Natural killer cell (primary cell): Measurements from ENCODE around the gene SEPTIN8. TPM values are rescaled to one million over a fixed set of nuclear protein-coding genes. Genes with fewer than 3 reads are reported as not detected.

Experiments used
- ATAC-seq, 3 donors: fragments of 150-1000 bp in 2 of 3; fragments of 200-7000 bp in 1 of 3; cut with Tn5 transposase; 1 replicate in 1 of 3; 2 replicates in 2 of 3; pipeline ENCODE4 v1.10.0; 2021; ENCODE audit warnings: mild to moderate bottlenecking in 2 of 3, moderate library complexity in 2 of 3
- DNase-seq, 2 donors: peaks; one replicate each; pipeline versions ENCODE4 v3.0.0 to v3.0.0-alpha.2; 2013 to 2021; ENCODE audit warnings: mixed read lengths in 1 of 2
- H3K27ac ChIP-seq: one replicate; pipeline ENCODE4 v1.5.1; 2013; ENCODE audit warnings: mild to moderate bottlenecking, low read length
- H3K27me3 ChIP-seq: one replicate; pipeline ENCODE4 v1.6.1; 2013; ENCODE audit warnings: low read length; ENCODE audit not compliant: control insufficient read depth, insufficient read depth
- H3K36me3 ChIP-seq: one replicate; pipeline ENCODE4 v1.6.1; 2013; ENCODE audit warnings: low read length; ENCODE audit not compliant: control insufficient read depth, insufficient read depth
- H3K4me1 ChIP-seq: one replicate; pipeline ENCODE4 v1.6.1; 2013; ENCODE audit warnings: low read length; ENCODE audit not compliant: control insufficient read depth, insufficient read depth
- H3K4me3 ChIP-seq: one replicate; pipeline ENCODE4 v1.5.1; 2013; ENCODE audit warnings: low read length
- H3K9me3 ChIP-seq: one replicate; pipeline ENCODE4 v1.6.1; 2013; ENCODE audit warnings: low read length; ENCODE audit not compliant: control insufficient read depth, insufficient read depth
- H3K27ac Mint-ChIP-seq, 2 donors: one replicate each; pipeline ENCODE4 v1.8.0; 2022; ENCODE audit warnings: mild to moderate bottlenecking in 2 of 2, mixed read lengths in 2 of 2, moderate library complexity in 1 of 2
- H3K27me3 Mint-ChIP-seq, 2 donors: one replicate each; pipeline ENCODE4 v1.8.0; 2022; ENCODE audit warnings: low read depth in 2 of 2, mixed read lengths in 2 of 2
- H3K36me3 Mint-ChIP-seq: one replicate; pipeline ENCODE4 v1.8.0; 2022; ENCODE audit warnings: mixed read lengths
- H3K4me1 Mint-ChIP-seq, 2 donors: one replicate each; pipeline ENCODE4 v1.8.0; 2022; ENCODE audit warnings: mixed read lengths in 2 of 2
- H3K4me3 Mint-ChIP-seq: one replicate; pipeline ENCODE4 v1.8.0; 2022; ENCODE audit warnings: mild to moderate bottlenecking, moderate library complexity, mixed read lengths
- H3K9me3 Mint-ChIP-seq, 2 donors: one replicate each; pipeline ENCODE4 v1.8.0; 2022; ENCODE audit warnings: mixed read lengths in 2 of 2
- CTCF ChIP-seq: fragments of 200-600 bp; IDR thresholded peaks from one replicate; pipeline ENCODE4 v1.8.0; 2022; ENCODE audit warnings: antibody characterized with exemption
- WGBS: methylation state at CpG from one replicate; pipeline ENCODE4 v1.1.7; 2013; ENCODE audit warnings: missing lambda C conversion rate; ENCODE audit not compliant: insufficient coverage; 5-methylcytosine and 5-hydroxymethylcytosine counted together
- intact Hi-C: fragments of 100-400 bp; cut with micrococcal nuclease; formaldehyde crosslinking; loops from one replicate; pipeline ENCODE4 v1.14.2; 2022
- total RNA-seq, 4 donors: library from RNA; stranded (reverse); fragments of 120-200 nt in 1 of 4; gene quantifications; one replicate each; pipeline versions ENCODE4 v1.2.3 to v1.2.4, GENCODE V29; 2013 to 2022

Gene SEPTIN8
- total RNA-seq, 3 donors from 2014 or later (not counting 1 experiment from before 2014, with no cell fraction given): 5.2 to 17.0 (median 9.4) TPM

- Mint-ChIP-seq H3K27me3 (peaks cover 28 to 36% of the 10 kb centered on the region in 2 donors), H3K4me1 (no peaks in the 10 kb centered on the region), H3K27ac (no peak overlapping the region), H3K36me3 (no peaks in the 10 kb centered on the region), H3K9me3 (no peaks in the 10 kb centered on the region), H3K4me3 (no peak overlapping the region)
- no peaks in the 10 kb centered on the region for H3K4me1 ChIP-seq
- DNase-seq: no peak
- H3K9me3 ChIP-seq: no peaks in the 10 kb centered on the region
- H3K36me3 ChIP-seq: no peaks in the 10 kb centered on the region
- intact Hi-C loops: no loop called here
- no peak overlapping the region for H3K27ac ChIP-seq
- no peak for TF ChIP-seq CTCF
- WGBS: 100% methylated on average over 3 of the region's 4 CpGs
- peaks cover 6% of the 10 kb centered on the region for H3K27me3 ChIP-seq
- H3K4me3 ChIP-seq: no peak overlapping the region
- ATAC-seq: no peak
These were observed 8.8 kb upstream of the SEPTIN8 start for GRCh38 chr5:132785864-132786263.

GRCh38 chr5:132785365-132785764, 8.3 kb upstream of the SEPTIN8 start:
- Mint-ChIP-seq H3K27me3 (peaks cover 30 to 36% of the 10 kb centered on the region in 2 donors), H3K9me3 (no peaks in the 10 kb centered on the region), H3K36me3 (no peaks in the 10 kb centered on the region), H3K27ac (no peak overlapping the region), H3K4me1 (no peaks in the 10 kb centered on the region), H3K4me3 (no peak overlapping the region)
- H3K4me3 ChIP-seq: no peak overlapping the region
- no peaks in the 10 kb centered on the region for H3K36me3 ChIP-seq
- WGBS: 64% methylated on average over 5 of the region's 5 CpGs
- ATAC-seq: no peak
- intact Hi-C loops: no loop called here
- H3K27me3 ChIP-seq: peaks cover 6% of the 10 kb centered on the region
- no peaks in the 10 kb centered on the region for H3K4me1 ChIP-seq
- no peak overlapping the region for H3K27ac ChIP-seq
- no peaks in the 10 kb centered on the region for H3K9me3 ChIP-seq
- no peak for TF ChIP-seq CTCF
- no peak for DNase-seq

GRCh38 chr5:132782101-132782500, 5.1 kb upstream of the SEPTIN8 start:
- Mint-ChIP-seq H3K9me3 (no peaks in the 10 kb centered on the region), H3K4me1 (peaks cover 0 to 8% of the 10 kb centered on the region in 2 donors), H3K27ac (no peak overlapping the region), H3K4me3 (no peak overlapping the region), H3K27me3 (peaks cover 45 to 57% of the 10 kb centered on the region in 2 donors), H3K36me3 (no peaks in the 10 kb centered on the region)
- 25% methylated on average over 4 of the region's 4 CpGs for WGBS
- Histone ChIP-seq H3K27me3 (peaks cover 29% of the 10 kb centered on the region), H3K4me3 (no peak overlapping the region), H3K4me1 (peaks cover 10% of the 10 kb centered on the region), H3K9me3 (no peaks in the 10 kb centered on the region), H3K36me3 (no peaks in the 10 kb centered on the region), H3K27ac (no peak overlapping the region)
- no peak for ATAC-seq
- intact Hi-C loops: no loop called here
- DNase-seq: no peak
- TF ChIP-seq CTCF: no peak

- Histone ChIP-seq H3K4me3 (no peak overlapping the region), H3K4me1 (peaks cover 17% of the 10 kb centered on the region), H3K27ac (no peak overlapping the region), H3K9me3 (no peaks in the 10 kb centered on the region), H3K36me3 (no peaks in the 10 kb centered on the region), H3K27me3 (peaks cover 32% of the 10 kb centered on the region)
- Mint-ChIP-seq H3K4me1 (peaks cover 0 to 8% of the 10 kb centered on the region in 2 donors), H3K27ac (no peak overlapping the region), H3K27me3 (peaks cover 43 to 57% of the 10 kb centered on the region in 2 donors), H3K4me3 (no peak overlapping the region), H3K36me3 (no peaks in the 10 kb centered on the region), H3K9me3 (no peaks in the 10 kb centered on the region)
- intact Hi-C loops: no loop called here
- WGBS: 91% methylated on average over 4 of the region's 4 CpGs
- ATAC-seq (no peak), DNase-seq (no peak)
- TF ChIP-seq CTCF: no peak
These were observed 4.0 kb upstream of the SEPTIN8 start for GRCh38 chr5:132781029-132781428.
